Activated CD4-positive, CD25-positive, alpha-beta regulatory T cell treated with anti-CD3 and anti-CD28 coated beads, Interleukin-2, amount 50 U/mL, for 16 hours (primary cell): ENCODE results near the gene PTPN3.

Source experiments
- DNase-seq: peaks from one replicate; pipeline ENCODE4 v3.0.0-alpha.2; 2020; ENCODE audit warnings: low read depth, low spot score

PTPN3 gene

DNA sequence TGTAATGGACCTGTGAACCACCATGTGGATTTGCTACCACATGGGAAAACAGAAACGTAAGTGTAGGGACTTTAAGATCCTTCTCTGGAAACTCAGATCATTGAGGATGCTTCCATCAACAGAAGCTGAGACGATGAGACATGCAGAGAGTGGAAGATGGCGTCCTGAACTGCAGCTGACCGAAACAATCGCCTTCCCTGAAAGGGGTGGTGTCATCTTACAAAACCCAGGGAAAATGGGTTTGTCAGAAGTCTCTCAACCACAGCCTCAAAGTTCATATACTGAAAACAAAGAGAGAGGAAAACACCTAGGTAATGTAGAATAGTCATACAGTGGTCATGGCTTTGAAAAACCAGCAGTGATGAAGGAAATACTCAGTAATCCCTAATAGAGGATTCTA lies 6.6 kb upstream of the PTPN3 start:
- DNase-seq = no peak

DNA sequence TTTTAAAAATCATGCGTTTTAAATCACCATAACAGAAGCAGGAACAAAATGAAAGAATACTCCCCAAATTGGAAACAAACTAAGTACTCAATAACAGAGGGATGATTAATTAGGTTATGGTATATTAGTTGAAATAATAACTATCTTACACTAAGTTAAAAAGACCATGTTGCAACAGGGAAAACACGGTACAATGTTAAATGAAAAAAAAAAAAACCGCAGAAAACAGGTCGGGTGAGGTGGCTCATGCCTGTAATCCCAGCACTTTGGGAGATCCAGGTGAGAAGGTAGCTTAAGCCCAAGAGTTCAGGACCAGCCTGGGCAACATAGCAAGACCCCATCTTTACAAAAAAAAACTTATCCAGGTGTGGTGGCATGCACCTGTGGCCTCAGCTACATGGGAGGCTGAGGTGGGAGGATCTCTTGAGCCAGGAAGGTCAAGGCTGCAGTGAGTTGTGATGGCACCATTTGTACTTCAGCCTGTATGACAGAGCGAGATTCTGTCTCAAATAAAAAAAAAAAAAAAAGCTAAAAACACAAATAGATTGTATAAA lies 2.4 kb upstream of the PTPN3 start:
- no peak for DNase-seq

DNA sequence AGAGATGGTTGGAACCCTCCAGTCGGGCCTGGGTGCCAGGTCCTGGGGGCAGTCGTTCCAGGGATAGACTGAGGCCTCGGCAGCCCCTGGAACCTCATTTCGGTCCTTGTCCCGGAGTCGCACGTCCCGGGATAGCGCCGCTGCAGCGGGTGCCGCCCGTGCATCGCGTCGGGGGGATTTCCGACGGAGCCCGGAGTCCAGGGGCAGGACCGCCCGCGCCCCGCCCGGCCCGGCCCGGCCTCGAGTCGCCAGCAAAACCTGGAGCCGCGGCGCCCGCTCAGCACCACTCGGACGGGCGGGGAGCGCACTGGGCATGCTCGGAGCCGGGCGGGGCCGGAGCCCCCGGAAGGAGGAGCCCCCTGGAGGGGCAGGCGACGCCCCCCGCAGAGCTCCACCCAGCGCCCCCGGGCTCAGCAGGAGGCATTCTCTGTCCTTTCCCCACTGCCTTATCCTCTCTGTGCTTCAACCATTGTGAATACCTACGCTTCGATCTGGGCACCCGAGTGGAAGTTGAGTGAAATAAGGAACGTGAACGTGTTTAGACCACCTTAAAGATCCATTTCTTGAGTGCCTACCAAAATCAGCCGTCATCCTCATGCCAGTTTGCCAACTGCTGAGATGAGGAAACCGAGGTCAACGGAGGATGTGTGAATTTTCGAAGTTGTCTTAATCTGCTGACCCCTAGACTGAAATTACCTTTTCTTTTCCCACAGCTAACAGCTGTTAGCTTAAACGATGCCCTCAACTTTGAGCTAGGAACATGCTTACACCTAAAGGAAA lies 1.7 kb upstream of the PTPN3 start:
- no peak for DNase-seq

DNA sequence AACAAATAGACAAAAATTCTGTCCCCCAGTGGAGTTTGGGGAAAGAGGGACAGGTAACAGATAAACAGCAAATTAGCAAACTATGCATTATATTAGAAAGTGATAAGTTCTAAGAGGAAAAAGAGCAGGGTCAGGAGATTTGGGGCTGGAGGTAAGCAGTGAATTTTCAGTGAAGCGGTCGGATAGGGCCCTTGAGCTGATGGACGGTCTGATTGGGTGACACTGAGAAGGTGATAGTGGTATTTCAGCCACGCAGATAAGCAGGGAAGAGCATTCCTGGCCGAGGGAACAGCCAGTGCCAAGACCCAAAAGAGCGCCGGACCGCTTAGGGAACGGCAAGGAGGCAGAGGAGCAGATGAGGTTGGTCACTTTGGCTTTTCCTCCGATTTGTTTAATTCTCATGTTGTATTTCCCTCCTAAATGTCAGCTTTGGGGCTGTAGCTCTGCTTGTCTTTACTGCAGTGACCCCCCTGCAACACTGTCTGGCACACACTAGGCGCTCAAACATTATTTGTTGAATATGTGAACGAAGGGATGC lies 1.1 kb upstream of the PTPN3 start:
- no peak for DNase-seq

DNA sequence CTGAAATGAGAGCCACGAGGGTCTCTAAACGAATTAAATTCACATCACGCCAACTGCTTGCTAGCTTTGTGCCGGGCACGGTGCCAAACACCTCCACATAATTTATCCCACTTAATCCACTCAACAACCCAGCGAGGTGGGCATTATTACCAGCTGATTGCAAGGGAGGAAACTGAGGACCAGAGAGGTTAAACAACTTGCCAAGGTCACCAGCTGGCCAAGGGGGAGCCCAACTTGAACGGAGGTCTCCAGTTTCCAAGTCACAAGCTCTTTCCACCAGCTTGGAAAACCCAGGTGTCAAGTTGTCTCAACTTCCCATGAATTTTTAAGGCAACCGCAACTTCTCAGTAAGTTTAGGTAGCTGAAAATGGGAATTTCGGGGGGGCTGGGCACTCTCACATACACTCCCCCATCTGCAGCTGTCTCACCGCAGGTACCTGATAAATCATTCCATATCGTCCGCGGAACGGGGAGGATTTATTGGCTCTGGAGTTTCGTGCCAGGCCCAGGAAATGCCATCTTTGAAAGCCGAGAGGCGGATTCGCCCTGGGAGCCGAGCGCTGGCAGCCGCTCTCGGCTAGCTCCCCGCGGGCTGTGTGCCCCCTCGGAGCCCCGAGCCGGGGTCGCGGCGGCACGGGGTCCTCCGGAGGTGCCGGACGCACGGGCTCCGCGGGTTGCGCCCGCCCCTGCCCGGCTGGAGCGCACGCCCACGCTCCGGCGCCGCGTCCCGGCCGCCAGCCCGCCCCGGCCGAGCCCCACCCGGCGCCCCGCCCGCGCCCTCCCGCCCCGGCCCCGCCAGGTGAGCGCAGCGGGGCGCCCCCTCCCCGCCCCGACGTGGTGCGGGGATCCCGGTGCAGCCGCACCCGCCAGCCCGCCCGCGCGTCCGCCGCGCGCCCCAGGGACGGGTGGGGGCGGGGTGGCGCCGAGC lies 617 bp downstream of the PTPN3 start:
- no peak for DNase-seq

DNA sequence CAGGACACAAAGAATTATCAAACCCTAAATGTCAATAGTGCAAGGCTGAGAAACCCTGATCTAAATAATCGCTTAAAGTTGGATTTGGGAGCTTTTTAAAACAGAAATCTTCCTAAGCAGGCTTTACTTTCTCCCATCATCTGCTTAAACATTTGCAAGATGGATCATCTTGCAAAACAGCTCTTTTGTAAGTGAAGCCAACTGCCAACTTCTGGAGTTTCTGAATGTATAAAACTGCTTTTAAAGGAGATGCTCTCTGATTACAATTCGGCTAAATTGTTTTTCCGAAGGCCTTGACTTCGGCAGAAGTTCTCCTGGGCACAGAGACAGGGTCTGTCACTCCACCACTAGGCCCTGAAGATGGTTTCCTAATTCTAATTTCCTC lies 1.3 kb downstream of the PTPN3 start:
- DNase-seq = no peak

DNA sequence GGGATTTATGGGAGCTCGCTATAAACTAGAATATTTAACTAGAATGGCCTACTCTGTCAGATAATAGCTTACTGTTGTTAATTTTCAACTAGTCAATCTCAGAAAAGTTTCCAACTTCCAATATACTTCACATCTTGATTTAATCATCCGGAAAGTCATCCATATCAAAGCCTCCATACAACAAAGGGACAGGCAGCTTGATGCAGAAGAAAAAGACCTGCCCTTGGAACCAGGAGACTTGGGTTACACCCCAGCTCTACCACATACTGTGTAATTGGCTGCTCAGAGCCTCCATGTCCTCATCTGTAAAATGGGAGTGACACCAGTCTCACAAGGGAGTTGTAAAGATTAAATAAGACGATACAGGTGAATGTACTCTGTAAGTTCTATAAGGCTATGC lies 1.9 kb downstream of the PTPN3 start:
- DNase-seq = no peak

DNA sequence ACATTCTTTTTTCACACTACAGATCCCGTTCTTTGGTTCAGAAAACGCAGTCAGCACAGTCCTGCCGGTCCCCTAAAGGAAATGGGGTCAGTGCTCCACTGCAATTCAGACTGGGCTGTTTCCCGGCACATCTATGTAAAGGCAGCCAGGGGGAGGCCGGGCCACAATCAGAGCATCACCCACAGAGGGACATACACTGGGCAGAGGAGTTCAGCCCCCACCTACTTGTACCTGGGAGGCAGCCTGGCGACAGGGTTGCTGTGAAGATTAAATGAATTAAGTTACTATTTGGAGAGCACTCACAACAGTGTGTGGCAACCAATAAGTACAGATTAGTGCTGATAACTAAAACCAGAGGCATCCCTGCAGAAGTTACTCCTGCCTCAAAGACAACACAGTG lies 4.5 kb downstream of the PTPN3 start:
- no peak for DNase-seq

DNA sequence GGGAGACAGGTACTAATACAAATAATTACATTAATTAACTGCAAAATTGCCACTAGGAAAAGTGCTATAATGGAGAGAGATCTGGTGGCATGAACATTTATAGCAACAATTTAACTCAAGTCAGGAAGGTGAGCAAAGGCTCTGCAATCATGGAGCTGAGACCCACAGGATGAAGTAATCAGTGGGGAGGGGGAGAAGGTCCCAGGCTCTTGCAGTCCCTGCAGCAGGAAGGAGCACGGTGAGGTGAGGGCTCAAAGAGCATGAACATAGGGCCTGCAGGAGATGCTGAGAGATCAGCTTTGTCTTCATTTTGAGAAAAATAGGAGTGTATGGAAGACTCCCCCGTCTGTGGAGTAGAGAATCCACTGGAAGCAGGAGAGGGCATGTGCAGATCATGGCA lies 6.5 kb downstream of the PTPN3 start:
- no peak for DNase-seq

DNA sequence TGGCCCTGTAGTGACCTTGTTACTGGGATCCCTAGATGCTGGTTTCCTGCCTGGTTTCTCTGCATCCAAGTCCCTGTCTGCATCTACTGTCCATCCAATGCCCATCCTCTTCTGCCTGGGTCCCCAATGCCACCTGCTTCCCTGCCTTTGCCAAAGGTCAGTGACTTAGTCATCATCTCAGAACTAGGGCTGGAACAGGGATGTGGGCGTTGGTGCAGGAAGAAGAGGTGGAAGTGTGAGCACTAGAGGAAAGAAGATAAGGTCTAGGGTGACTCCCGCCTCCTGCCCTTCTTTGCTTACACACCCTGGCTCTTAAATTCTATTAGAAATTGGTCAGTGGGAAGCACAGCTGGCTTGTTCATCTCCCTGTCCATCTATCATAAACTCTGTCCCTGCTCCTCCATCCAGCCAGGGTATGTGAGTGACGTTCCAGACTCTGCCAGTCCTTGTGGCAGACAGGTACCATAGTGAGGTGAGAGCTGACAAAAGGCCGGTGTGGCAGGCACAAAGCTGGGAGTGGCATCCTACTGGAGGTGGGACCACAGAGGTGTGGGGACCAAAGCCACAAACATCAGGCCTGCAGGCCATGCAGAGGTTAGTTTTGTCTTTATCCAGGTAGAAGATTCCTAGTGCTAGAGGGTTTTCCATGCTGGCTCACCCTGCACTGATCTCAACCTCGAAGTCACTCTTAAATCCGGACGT lies 9.2 kb downstream of the PTPN3 start:
- no peak for DNase-seq

DNA sequence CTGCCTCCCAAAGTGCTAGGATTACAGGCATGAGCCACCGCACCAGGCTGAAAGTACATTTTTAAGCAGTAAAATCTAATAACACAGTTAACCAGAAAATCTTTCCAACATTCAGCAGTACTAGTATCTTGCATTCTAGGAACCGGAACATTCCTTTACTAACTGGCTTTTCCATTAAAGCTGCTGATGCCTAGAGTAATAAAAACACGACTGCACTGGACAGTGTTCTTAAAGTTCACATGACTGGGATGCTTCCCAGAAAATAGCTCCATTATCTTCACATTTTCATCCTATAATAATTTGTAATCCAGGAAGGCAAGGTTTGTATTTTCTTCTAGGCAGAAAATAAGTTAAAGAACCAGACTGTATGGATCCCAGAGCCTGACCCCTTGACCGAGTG lies 9.8 kb downstream of the PTPN3 start:
- DNase-seq = no peak

DNA sequence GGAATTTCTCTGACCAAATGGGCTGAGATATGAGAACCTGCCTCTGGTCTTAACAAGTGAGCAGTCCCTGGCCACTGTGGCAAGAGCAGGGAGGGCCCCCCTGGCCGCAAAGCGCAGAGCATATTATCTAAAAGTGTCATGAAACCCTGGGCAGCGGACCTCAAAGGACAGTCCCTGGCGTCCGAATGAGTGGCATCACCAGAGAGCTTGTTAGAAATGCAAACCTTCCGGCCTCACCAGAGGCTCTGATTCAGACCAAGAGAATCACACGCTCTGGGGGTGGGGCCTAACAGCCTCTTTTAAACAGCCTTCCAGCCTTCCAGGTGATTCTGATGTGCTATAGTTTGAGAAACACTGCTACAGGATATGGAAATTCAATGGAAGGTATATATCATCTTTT lies 10.9 kb downstream of the PTPN3 start:
- DNase-seq = no peak

DNA sequence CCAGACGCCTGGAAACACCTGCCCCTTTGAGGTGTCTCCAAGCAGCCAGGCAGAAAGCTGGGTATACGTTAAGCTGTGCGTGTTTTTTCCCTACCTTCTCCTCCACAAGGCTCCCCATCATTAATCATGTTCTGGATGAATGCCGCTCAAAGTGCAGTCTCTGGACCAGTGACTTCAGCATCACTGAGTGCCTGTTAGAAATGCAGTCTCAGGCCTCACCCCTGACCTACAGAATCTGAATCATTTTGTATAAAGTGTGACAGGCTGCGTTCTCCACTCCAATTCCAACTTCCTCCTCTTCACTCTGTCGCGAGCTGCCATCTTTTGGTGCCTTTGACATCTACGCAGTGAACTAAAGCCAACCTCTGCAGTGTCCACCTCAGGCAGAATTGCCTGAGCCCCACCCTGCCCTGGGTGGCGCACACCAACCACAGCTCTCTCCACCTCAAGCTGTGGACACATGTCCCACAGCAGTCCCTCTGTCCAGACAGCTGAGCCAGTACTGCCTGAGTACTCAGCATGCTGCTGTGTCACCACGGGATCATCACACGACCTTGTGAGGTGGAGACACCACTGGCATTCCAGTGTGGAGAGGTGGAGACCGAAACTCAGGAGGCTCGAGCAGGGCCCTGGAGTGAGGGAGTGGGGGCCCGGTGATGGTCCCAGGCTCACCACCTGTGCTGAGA lies 14.2 kb downstream of the PTPN3 start:
- no peak for DNase-seq

DNA sequence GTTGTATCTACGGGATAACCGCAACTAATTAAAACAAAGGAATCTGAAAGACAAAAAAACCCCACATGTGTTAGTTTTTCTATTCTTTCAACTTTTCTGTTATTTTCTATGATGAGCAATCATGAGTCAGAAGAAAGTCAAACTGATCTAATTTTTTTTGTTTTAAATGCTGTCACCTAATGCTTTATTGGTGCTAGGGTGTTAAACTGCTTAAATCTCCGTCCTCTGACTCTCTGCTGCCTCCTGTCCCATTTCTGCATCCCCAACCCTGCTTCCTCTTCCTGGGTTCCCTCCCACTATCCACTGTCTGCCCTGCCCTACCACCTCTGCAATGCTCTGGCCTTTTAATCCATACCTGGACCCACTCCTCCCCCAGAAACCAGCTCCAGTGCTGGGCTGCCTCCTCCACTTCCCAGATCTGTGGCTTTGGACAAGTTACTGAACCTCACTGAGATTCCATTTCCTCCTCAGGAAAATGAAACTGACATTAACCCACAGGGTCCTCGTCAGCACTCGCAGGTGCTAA lies 15.7 kb downstream of the PTPN3 start:
- DNase-seq = no peak

DNA sequence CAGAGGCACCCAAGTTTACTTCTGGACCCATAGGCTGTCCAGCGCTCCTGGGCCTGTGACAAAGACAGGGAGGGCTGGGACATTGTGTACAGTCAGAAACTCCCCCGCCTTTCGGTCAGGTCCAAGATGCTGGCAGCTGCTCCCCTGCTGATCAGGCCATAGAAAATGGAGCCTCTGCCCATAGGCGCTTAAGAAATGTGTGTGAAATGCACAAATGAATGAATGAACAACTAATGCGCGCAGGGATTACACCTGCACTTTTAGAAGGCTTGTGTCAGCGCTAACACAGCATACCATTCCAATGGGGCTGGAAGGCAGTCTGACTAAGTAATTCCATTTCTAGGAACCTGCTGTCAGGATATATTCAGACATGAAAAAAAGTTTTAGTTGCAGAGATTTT lies 16.3 kb downstream of the PTPN3 start:
- no peak for DNase-seq

DNA sequence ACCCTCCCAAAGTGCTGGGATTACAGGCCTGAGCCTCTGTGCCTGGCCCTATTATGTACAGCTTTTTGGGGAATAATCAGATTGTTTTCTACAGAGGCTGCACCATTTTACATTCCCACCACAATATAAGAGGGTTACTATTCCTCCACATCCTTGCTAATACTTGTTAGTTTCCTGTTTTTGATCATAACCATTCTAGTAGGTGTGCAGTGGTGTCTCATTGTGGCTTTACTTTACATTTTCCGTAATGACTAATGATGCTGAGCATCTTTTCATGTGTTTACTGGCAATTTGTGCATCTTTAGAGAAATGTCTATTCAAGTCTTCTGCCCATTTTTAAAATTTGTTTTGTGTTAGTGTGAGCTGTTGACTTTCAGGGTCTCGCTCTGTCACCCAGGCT lies 18.3 kb downstream of the PTPN3 start:
- no peak for DNase-seq

DNA sequence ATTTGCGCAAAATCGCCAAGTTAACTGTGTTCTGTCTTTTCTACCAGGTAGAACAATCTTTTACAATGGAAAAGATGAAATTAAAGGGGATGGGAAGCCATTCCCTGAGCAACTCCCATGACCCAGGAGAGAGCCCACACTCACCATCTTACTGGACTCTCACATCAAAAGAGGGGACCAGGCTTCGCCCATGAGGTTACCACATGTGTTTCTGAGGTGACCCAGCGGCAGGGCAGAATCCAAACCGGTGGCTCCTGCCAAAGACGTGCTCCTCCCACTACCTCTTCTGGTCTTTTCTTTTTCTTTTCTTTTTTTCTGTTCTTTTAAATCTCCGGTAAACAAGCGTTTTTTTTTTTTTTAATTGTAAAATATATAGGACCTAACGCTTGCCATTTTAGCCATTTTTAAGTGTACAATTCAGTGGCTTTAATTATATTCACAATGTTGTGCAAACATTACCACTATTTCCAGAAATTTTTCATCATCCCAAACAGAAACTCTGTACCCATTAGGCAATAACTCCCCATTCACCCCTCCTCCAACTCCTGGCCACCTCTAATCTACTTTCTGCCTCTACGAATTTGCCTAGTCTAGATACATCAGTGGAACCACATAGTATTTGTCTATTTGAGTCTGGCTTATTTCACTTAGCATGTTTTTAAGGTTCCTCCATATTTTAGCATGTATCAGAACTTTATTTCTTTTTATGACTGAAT lies 19.3 kb downstream of the PTPN3 start:
- no peak for DNase-seq

DNA sequence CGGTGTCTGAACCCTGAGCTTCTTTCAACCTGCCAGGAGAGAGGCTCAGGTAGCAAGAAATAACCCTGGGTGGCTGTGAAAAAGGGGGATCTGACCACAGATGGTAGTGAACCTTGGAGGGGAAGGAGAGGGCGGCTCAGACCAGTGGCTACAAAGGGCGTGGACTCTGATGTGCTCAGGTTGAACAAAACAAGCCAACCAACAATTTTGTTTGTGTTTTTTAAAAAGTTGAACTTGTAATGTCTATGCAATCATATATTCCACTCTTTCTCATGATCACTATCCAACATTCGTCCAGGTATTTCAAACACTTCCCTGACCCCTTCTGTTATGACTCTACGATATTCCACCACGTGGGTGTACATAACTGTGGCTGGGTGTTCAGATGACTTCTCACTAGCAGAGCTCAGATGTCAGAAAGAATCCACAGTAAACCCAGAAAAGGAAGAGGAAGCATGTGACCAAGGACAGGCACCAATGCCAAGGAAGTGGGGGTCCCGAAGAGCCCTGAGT lies 20.0 kb downstream of the PTPN3 start:
- DNase-seq = no peak

DNA sequence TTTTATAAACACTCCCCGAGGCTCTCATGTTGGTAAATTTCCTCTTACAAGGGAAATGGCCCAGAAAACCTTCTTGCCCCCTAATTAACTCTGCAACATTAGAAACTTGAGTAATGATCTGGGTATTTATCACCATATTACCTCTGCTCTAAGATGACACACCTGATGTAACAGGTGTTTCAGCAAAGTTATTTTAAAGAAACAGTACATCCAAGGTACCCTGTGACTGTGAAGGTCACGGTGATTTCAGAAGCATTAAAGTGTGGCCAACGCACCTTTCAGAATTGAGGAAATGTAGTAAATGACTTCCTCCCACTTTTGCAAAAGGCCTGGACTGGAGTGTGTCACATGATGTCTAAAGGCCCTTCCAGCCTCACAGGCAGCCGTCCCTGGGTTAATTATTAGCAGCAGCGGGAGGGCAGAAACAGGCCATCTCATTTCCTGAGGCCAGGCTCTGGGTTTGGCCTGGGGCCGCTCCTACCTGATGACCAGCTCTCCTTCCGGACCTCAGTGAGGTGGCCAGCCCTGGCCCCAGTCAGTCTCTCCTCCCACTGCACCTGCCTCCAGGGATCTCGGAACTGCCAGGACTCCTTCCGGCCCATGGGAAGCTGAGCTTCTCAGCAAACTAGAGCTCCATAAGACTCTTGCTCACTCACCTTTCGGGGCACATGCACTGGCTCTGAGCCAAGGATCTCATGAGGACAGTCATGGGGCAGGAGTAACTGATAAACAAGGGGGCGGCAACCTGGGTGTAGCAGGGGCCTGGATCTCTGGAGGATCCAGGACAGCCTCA lies 20.7 kb downstream of the PTPN3 start:
- no peak for DNase-seq
